ENCODE measurements around the gene LRCH1.

- TF ChIP-seq CTCF (IDR thresholded peaks at IDR 0.05), result no peak
- no peak for TF ChIP-seq POLR2A (IDR thresholded peaks at IDR 0.05)
These were observed 25.7 kb upstream of the LRCH1 start for GRCh38 chr13:46527237-46527636.
